Fibroblast of gingiva (primary cell): ENCODE results near the gene C4orf50.

Experiments used
- DNase-seq: peaks from one replicate; pipeline ENCODE4 v3.0.0-alpha.2; 2011; ENCODE audit warnings: low read depth

Gene C4orf50

DNA sequence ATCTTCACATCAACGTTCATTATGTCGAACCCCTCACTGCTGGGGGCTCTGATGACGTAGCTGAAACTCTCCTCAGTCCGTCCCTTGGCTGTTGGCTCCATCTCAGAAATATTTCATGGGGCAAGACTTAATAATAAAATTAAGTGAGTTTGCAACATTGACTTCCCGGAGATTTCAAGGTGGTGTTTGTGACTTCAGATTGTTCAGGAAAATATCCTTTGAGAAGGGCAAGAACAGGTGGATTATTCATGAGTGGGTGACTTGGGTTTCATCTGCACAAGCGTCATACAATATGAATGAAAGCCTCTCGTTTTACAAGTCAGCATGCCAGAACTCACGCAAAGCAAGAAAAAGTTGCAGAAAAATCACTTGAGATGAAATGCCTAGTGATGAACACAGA, at the start of gene C4orf50:
Gene C4orf50, minus strand, starts transcription at position 101 of the 400 bp plus-strand sequence.
- DNase-seq = no peak

DNA sequence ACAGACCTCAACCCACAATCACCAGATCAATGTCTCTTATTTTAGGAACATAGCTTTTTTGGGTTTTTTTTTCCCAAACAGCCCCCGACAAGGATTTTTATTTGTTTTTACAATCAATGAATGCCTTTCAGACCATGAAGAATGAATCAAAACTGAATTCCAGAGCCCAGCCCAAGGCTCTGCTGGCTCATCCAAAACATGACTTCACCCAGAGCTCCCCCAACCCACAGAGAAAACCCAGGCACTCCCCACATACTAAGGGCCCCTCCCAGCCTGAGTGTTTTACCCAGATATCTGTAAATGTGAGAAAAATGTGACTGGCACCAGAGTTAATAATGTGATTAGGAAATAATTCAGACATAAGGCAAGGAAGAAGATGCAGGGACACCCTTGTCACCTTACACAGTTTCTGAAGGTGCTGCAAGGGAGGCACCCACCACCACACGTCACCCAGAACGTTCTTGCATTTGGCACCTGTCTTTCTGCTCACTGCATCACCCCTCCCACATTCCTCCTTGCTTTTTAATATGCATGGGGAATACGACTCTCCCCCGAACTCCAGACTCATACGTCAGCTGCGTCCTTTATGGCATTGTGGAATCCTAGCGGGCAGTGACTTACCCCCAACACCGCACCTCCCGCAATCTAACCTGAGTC, 47.8 kb upstream of the C4orf50 start:
- no peak for DNase-seq

- no peak for DNase-seq
Measured at GRCh38 chr4:6065166-6065565, 46.9 kb upstream of the C4orf50 start.

GRCh38 chr4:6064383-6064782, 46.2 kb upstream of the C4orf50 start:
- no peak for DNase-seq

- DNase-seq = no peak
Measured at GRCh38 chr4:6063684-6064083, 45.5 kb upstream of the C4orf50 start.

DNA sequence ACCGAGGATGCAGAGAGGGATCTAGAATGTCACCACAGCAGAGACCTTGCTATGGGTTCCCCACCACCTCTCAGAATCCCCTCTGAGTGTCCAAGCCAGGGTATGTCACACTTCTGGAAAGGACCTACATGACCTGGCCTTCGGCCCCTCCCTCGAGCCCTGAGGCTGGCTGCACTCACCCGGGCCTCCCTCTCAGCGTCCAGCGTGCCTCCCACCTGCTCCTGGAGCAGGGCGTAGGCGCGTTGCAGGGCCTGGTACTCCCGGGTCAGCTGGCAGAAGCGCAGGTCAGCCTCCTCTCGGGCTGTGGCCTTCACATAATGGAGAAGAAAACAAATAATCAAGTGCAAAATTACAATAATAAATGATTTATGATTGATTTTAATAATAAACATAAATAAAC, 43.9 kb upstream of the C4orf50 start:
- DNase-seq = no peak

- no peak for DNase-seq
Measured at GRCh38 chr4:6059375-6059805, 41.2 kb upstream of the C4orf50 start.

GRCh38 chr4:6058531-6059374, 40.5 kb upstream of the C4orf50 start:
- no peak for DNase-seq

- DNase-seq = no peak
Measured at GRCh38 chr4:6056976-6057766, 38.9 kb upstream of the C4orf50 start.

DNA sequence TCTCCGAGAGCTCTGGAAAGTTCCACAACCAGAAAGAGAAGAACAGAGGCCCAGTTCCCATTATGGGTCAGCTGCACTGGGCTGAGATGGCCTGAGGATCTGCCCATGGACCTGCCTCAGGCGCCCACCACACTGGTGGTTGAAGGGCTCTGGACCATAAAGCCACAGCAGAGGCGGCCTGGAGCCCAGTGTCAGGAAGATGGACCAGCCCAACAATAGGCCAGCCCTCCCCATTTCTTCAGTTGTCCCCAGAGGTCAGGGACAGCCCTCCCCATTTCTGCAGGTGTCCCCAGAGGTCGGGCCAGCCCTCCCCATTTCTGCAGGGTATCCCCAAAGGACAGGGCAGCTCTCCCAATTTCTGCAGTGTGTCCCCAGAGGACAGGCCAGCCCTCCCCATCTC, 37.2 kb upstream of the C4orf50 start:
- DNase-seq = no peak

DNA sequence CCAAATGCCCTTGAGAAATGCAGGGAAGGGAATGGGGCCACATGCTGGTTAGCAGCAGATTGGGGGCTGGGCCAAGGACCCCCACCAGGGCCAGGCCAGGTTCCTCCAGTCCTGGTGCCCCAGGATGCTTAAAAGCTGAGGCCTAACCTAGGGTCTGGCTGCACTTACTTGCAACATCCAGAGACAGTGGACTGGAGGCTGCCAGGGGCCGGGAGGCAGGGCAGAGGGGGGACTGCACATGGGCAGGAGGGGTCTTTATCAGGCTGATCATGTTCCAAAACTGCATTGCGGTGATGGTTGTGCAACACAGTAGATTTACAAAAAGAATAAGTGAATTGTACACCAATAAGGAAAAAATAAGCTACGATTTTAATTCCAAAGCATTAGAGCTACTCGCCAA, 36.8 kb upstream of the C4orf50 start:
- no peak for DNase-seq

DNA sequence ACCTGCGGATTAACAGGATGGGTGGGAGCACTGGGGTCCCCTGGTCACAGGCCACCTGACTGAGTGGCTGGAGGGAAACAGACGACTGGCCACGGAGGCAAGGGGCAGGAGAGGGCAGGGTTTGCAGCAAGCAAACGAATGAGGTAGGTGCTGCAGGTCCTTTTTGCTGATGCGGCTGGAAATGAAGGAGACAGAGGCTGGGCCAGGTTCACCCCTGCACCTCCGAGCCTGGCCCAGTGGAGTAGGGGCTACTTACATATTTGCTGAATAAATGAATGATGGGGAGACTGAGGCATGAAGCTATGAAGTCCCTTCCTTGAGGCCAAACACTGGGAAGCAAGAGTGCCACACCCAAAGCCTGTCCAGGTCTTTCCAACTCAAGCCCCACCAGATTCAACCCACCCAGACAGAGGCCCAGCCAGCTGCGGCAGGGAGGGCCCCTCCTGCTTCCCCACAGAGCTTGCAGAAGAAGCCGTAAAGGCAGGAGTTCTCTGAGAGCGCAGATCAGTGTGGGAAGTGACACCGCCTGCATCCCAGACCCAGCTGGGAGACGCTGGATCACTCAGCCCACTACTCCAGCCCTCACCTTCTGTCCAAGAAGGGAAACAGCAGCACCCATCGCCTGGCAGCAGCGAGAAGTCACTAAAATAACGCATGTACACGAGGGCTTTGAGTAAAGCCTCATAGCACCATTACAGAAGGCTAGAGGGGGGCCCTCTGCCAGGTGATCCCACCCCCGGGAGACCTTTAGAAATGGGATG, 36.1 kb upstream of the C4orf50 start:
- no peak for DNase-seq

- DNase-seq = no peak
Measured at GRCh38 chr4:6052679-6053078, 34.4 kb upstream of the C4orf50 start.

DNA sequence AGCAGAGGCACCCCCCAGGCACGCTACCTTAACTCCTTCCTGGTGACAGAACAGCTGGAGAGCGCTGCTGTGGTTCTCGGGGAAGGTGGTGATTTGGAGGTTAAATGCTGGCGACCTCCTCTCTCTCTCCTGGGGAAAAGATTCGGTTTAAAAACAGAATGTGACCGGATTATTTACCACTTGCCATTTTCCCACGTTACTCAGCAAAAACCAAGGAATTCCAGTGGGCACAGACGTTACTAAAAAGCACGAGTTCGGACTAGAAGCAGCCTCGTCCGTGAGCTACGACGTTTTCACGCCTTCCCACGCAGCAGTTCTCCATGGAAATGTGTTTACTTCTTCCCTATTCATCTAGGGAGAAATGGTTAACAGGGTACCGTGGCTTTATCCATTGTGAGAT, 32.3 kb upstream of the C4orf50 start:
- DNase-seq = no peak

DNA sequence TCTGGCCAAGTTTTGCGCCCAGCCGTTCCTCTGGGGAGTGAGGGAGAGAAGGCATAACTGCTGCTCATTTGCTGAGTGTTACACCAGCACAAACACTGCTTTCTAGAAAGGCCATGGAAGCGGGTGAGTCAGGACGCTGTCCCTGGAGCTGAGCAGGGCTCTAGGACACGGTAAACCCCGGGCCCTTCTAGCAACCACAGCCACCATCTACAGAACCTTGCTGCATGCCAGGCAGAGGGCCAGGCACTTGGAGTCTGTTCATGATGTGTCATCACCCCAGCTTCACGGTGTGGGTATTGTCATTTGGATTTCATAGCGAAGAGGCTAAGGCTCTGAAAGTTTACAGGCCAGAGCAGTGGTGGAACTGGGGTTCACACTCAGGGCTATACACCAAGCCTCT, 31.8 kb upstream of the C4orf50 start:
- DNase-seq = no peak

DNA sequence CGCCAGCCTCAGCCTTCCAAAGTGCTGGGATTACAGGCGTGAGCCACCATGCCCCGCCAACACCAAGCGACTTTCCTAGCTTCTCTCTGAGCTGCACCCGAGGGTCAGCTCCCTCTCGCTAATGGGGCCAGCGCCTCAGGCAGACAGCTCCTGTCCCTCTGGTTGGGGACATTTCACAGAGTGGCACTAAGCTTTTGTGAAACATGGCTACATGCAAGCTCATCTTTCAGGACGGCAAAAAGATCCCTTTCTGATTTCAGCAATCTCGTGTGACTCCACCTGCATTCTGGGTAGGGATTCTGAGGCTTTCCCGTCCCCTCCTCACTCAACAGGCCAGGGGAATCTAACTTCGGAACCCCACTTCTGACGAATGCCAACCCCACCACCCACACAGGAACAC, 31.0 kb upstream of the C4orf50 start:
- DNase-seq = no peak

- no peak for DNase-seq
Measured at GRCh38 chr4:6048537-6048936, 30.3 kb upstream of the C4orf50 start.

DNA sequence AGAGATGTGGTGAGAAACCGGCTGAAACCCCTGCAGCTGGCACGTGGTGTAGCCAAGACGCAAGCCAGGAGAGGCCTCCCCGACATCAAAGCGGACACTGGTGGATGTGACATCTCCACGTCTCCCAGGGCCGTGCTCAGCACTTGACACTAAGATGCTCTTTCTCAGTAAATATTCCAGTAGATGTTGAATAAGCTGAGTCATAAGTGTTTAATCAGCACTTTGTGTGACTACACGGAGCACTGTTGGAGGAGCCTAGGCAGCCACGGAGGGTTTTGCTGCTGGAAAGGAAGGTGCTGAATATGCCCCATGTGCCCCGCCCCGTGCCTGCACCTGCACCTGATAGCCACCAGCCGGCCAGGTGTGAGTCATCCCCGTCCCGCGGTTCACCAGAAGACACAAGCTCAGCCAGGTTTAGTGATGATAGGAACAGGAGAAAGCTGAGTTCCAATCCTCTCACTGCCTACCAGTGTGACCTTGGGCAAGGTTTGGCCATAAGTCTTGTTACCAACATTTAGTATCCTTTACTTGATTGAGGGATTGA, 29.0 kb upstream of the C4orf50 start:
- no peak for DNase-seq

- DNase-seq = no peak
Measured at GRCh38 chr4:6046526-6047129, 28.4 kb upstream of the C4orf50 start.

- no peak for DNase-seq
Measured at GRCh38 chr4:6044805-6045204, 26.6 kb upstream of the C4orf50 start.

GRCh38 chr4:6044276-6044675, 26.0 kb upstream of the C4orf50 start:
- DNase-seq = no peak
